H9 (cell line): ENCODE results near the gene LPP. TPM values are rescaled to one million over a fixed set of nuclear protein-coding genes. Genes with fewer than 3 reads are reported as not detected.

Experiments used
- DNase-seq: peaks from one replicate; pipeline ENCODE4 v3.0.0-alpha.2; 2017
- H2AFZ ChIP-seq: one replicate; pipeline ENCODE4 v1.6.1; 2013; ENCODE audit warnings: mild to moderate bottlenecking, low read length, control low read depth, moderate library complexity
- H2AK5ac ChIP-seq: 2 replicates; pipeline ENCODE4 v1.6.1; 2013; ENCODE audit warnings: low read length, control low read depth, mixed read lengths; ENCODE audit not compliant: insufficient read length
- H2BK120ac ChIP-seq: one replicate; pipeline ENCODE4 v1.6.1; 2013; ENCODE audit warnings: low read depth, mild to moderate bottlenecking, low read length, control low read depth, inconsistent platforms; ENCODE audit not compliant: poor library complexity, severe bottlenecking
- H2BK12ac ChIP-seq: 2 replicates; pipeline ENCODE4 v1.6.1; 2013; ENCODE audit warnings: low read length, control low read depth, mixed read lengths, low read depth; ENCODE audit not compliant: insufficient read length
- H2BK15ac ChIP-seq: 2 replicates; pipeline ENCODE4 v1.6.1; 2013; ENCODE audit warnings: low read depth, low read length, control low read depth
- H2BK20ac ChIP-seq: one replicate; pipeline ENCODE4 v1.6.1; 2013; ENCODE audit warnings: low read depth, mild to moderate bottlenecking, low read length, control low read depth, inconsistent platforms; ENCODE audit not compliant: poor library complexity, severe bottlenecking
- H2BK5ac ChIP-seq: 2 replicates; pipeline ENCODE4 v1.6.1; 2013; ENCODE audit warnings: low read length, control low read depth, mixed read lengths; ENCODE audit not compliant: insufficient read length
- H3K14ac ChIP-seq: 2 replicates; pipeline ENCODE4 v1.6.1; 2013; ENCODE audit warnings: low read length, control low read depth; ENCODE audit not compliant: insufficient read depth
- H3K18ac ChIP-seq: 2 replicates; pipeline ENCODE4 v1.6.1; 2013; ENCODE audit warnings: low read depth, mild to moderate bottlenecking, mixed read lengths, low read length, control low read depth; ENCODE audit not compliant: insufficient read length
- H3K23ac ChIP-seq: 2 replicates; pipeline ENCODE4 v1.6.1; 2013; ENCODE audit warnings: low read length, control low read depth, mixed read lengths, low read depth; ENCODE audit not compliant: insufficient read length
- H3K23me2 ChIP-seq: 2 replicates; pipeline ENCODE4 v1.6.1; 2013; ENCODE audit warnings: low read depth, mild to moderate bottlenecking, mixed read lengths, low read length, control low read depth; ENCODE audit not compliant: insufficient read length, poor library complexity, severe bottlenecking
- H3K27ac ChIP-seq: 2 replicates; pipeline ENCODE4 v1.5.1; 2013; ENCODE audit warnings: low read length, control low read depth, mixed read lengths, low read depth; ENCODE audit not compliant: insufficient read length
- H3K27me3 ChIP-seq: 2 replicates; pipeline ENCODE4 v1.6.1; 2013; ENCODE audit warnings: low read length, control low read depth, inconsistent platforms; ENCODE audit not compliant: insufficient read depth
- H3K4ac ChIP-seq: 2 replicates; pipeline ENCODE4 v1.6.1; 2013; ENCODE audit warnings: low read depth, mild to moderate bottlenecking, control low read depth, inconsistent platforms, low read length, moderate library complexity
- H3K4me1 ChIP-seq: 2 replicates; pipeline ENCODE4 v1.6.1; 2013; ENCODE audit warnings: low read length, control low read depth, inconsistent platforms; ENCODE audit not compliant: insufficient read depth
- H3K4me2 ChIP-seq: 2 replicates; pipeline ENCODE4 v1.6.1; 2013; ENCODE audit warnings: low read length, control low read depth, mixed read lengths; ENCODE audit not compliant: insufficient read length, insufficient read depth
- H3K56ac ChIP-seq: 2 replicates; pipeline ENCODE4 v1.6.1; 2013; ENCODE audit warnings: low read depth, mild to moderate bottlenecking, mixed read lengths, low read length, control low read depth; ENCODE audit not compliant: insufficient read length
- H3K79me1 ChIP-seq: 2 replicates; pipeline ENCODE4 v1.6.1; 2013; ENCODE audit warnings: low read depth, mild to moderate bottlenecking, moderate library complexity, low read length, control low read depth, inconsistent platforms; ENCODE audit not compliant: insufficient read depth, poor library complexity, severe bottlenecking
- H3K79me2 ChIP-seq: 2 replicates; pipeline ENCODE4 v1.6.1; 2013; ENCODE audit warnings: low read length, control low read depth, inconsistent platforms; ENCODE audit not compliant: insufficient read depth
- H3K9ac ChIP-seq: 2 replicates; pipeline ENCODE4 v1.6.1; 2013; ENCODE audit warnings: low read length, control low read depth, mixed read lengths; ENCODE audit not compliant: insufficient read length; ENCODE audit errors: extremely low read depth
- H3K9me3 ChIP-seq: one replicate; pipeline ENCODE4 v1.6.1; 2013; ENCODE audit warnings: low read depth, low read length, inconsistent platforms; ENCODE audit not compliant: control insufficient read depth
- H3T11ph ChIP-seq: one replicate; pipeline ENCODE4 v1.6.1; 2013; ENCODE audit warnings: mild to moderate bottlenecking, low read length, control low read depth, inconsistent platforms
- H4K20me1 ChIP-seq: one replicate; pipeline ENCODE4 v1.6.1; 2013; ENCODE audit not compliant: control insufficient read depth, insufficient read length, insufficient read depth
- H4K5ac ChIP-seq: 2 replicates; pipeline ENCODE4 v1.6.1; 2013; ENCODE audit warnings: low read depth, mild to moderate bottlenecking, mixed read lengths, low read length, control low read depth; ENCODE audit not compliant: insufficient read length
- H4K8ac ChIP-seq: replicated peaks from 2 replicates; pipeline ENCODE4 v1.6.1; 2013; ENCODE audit warnings: low read length, control low read depth, mixed read lengths, low read depth; ENCODE audit not compliant: insufficient read length
- H4K91ac ChIP-seq: 2 replicates; pipeline ENCODE4 v1.6.1; 2013; ENCODE audit warnings: low read depth, mild to moderate bottlenecking, moderate library complexity, mixed read lengths, low read length, control low read depth; ENCODE audit not compliant: insufficient read length
- H3K27ac Mint-ChIP-seq, 3 experiments: 2 replicates in 2 of 3; 3 replicates in 1 of 3; pipeline ENCODE4 v1.8.0; 2020 to 2021; ENCODE audit warnings: mixed read lengths in 3 of 3, mild to moderate bottlenecking in 1 of 3, moderate library complexity in 1 of 3
- H3K27me3 Mint-ChIP-seq: 2 replicates; pipeline ENCODE4 v1.8.0; 2021; ENCODE audit warnings: low read depth, mild to moderate bottlenecking, moderate library complexity, mixed read lengths
- H3K36me3 Mint-ChIP-seq, 3 experiments: 2 replicates in 2 of 3; 3 replicates in 1 of 3; pipeline ENCODE4 v1.8.0; 2020 to 2021; ENCODE audit warnings: low read depth in 3 of 3, mixed read lengths in 3 of 3; ENCODE audit not compliant: insufficient read depth in 1 of 3
- H3K4me1 Mint-ChIP-seq, 2 experiments: 2 replicates each; pipeline ENCODE4 v1.8.0; 2020; ENCODE audit warnings: mixed read lengths in 2 of 2
- H3K4me3 Mint-ChIP-seq, 2 experiments: 2 replicates in 1 of 2; 3 replicates in 1 of 2; pipeline ENCODE4 v1.8.0; 2020 to 2021; ENCODE audit warnings: mild to moderate bottlenecking in 2 of 2, mixed read lengths in 2 of 2, moderate library complexity in 1 of 2
- H3K9me3 Mint-ChIP-seq, 2 experiments: 2 replicates in 1 of 2; 3 replicates in 1 of 2; pipeline ENCODE4 v1.8.0; 2020; ENCODE audit warnings: mild to moderate bottlenecking in 2 of 2, mixed read lengths in 2 of 2, moderate library complexity in 1 of 2
- WGBS: extraction: QIAGEN DNeasy Blood & Tissue Kit; methylation state at CpG from one replicate; pipeline ENCODE4 v1.1.7; 2013; ENCODE audit warnings: missing lambda C conversion rate, low lambda C conversion rate, mixed read lengths; ENCODE audit not compliant: insufficient read length; ENCODE audit errors: extremely low coverage; 5-methylcytosine and 5-hydroxymethylcytosine counted together
- total RNA-seq: library from RNA; stranded (reverse); gene quantifications from 2 replicates; pipeline ENCODE4 v1.2.1, GENCODE V29; 2021
- TF ChIP-seq, protein P1 (sequence below): fragments of 200-600 bp; sonication (generic); conservative IDR thresholded peaks from 3 replicates; pipeline ENCODE4 v1.8.0; 2021; ENCODE audit warnings: antibody characterized with exemption, mild to moderate bottlenecking

Gene LPP
- total RNA-seq, 1 experiment from 2014 or later = 64.6 TPM

DNA sequence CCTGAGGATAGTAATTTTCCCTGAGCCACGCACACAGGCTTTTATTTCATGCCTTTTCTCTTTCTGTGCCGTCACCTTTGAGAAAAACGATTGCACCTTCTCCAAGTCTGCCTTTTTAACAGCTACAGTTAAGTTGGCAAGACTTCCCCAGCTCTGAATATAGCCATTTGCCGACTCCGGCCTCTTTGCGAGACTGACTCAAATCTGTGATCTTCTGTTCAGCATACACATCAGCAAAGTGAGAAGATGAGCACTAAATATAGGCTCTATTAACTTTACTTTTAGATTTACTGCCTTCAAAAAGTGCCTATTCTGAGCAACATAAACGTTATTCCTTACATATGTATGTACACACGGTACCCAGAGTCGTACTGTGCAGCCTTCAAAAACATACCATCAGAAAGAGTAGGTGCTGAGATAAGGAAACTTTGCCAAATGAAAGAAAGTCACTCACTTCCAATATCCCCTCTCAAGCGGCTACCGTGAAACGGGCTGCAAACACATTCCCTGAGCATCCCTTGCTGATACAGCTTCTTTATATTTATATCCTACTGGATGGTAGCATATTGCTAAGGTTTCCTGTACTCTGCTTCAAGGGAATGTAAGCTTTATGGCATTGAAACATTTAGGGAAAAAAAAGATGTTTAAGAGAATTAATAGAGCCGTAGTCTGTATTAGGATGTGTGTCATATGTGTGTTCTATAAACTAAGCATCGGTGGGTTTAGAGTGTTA, 734.5 kb downstream of the LPP start:
- Histone ChIP-seq H4K20me1 (no peaks in the 10 kb centered on the region), H3K4me1 (no peaks in the 10 kb centered on the region)

More for the DNA sequence above, 734.5 kb downstream of the LPP start:
- no peaks in the 10 kb centered on the region for H3K9me3 Mint-ChIP-seq
- no peaks in the 10 kb centered on the region for H3K27me3 Mint-ChIP-seq
- DNase-seq = no peak
- TF ChIP-seq, protein P1, sequence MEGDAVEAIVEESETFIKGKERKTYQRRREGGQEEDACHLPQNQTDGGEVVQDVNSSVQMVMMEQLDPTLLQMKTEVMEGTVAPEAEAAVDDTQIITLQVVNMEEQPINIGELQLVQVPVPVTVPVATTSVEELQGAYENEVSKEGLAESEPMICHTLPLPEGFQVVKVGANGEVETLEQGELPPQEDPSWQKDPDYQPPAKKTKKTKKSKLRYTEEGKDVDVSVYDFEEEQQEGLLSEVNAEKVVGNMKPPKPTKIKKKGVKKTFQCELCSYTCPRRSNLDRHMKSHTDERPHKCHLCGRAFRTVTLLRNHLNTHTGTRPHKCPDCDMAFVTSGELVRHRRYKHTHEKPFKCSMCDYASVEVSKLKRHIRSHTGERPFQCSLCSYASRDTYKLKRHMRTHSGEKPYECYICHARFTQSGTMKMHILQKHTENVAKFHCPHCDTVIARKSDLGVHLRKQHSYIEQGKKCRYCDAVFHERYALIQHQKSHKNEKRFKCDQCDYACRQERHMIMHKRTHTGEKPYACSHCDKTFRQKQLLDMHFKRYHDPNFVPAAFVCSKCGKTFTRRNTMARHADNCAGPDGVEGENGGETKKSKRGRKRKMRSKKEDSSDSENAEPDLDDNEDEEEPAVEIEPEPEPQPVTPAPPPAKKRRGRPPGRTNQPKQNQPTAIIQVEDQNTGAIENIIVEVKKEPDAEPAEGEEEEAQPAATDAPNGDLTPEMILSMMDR = no peak
- H4K8ac ChIP-seq = no peak overlapping the region
- no peak overlapping the region for H3K9ac ChIP-seq
- H3K4me1 Mint-ChIP-seq = no peaks in the 10 kb centered on the region
- H3K4ac ChIP-seq = no peak overlapping the region
- H3K79me1 ChIP-seq = no peaks in the 10 kb centered on the region
- H3K18ac ChIP-seq = no peak overlapping the region
- H4K91ac ChIP-seq = no peak overlapping the region
- no peak overlapping the region for H3K4me2 ChIP-seq
- H2BK20ac ChIP-seq = no peak overlapping the region
- no peak overlapping the region for H3K23ac ChIP-seq
- H4K5ac ChIP-seq = no peak overlapping the region
- H2BK15ac ChIP-seq = no peak overlapping the region
- no peak overlapping the region for H3K27ac ChIP-seq
- H3K36me3 Mint-ChIP-seq = no peaks in the 10 kb centered on the region
- H2AFZ ChIP-seq = no peak overlapping the region
- H2BK12ac ChIP-seq = no peak overlapping the region
- H3K14ac ChIP-seq = no peak overlapping the region
- H3K4me3 Mint-ChIP-seq = no peak overlapping the region
- H3K27ac Mint-ChIP-seq = no peak overlapping the region
- no peak overlapping the region for H2BK120ac ChIP-seq
- no peaks in the 10 kb centered on the region for H3K27me3 ChIP-seq
- H3K9me3 ChIP-seq = no peaks in the 10 kb centered on the region
- no peak overlapping the region for H2BK5ac ChIP-seq
- no peaks in the 10 kb centered on the region for H3K23me2 ChIP-seq
- H3T11ph ChIP-seq = no peak overlapping the region
- WGBS = no CpG with 5 or more reads among the region's 14 CpGs
- H2AK5ac ChIP-seq = no peak overlapping the region
- H3K56ac ChIP-seq = no peak overlapping the region
- no peaks in the 10 kb centered on the region for H3K79me2 ChIP-seq
